Right renal pelvis (tissue), 4 donors: ENCODE results near the gene CDC5L. TPM values are rescaled to one million over a fixed set of nuclear protein-coding genes. Genes with fewer than 3 reads are reported as not detected.

Experiments
- DNase-seq, 4 donors: peaks; one replicate each; pipeline ENCODE4 v3.0.0-alpha.2; 2013; ENCODE audit warnings: low read depth in 4 of 4, low spot score in 3 of 4, missing footprints in 1 of 4
- polyA plus RNA-seq, 4 donors: library from polyadenylated mRNA; unstranded; fragments of 120-200 nt; gene quantifications; one replicate each; pipeline ENCODE4 v1.2.1, GENCODE V29; 2013; ENCODE audit not compliant: insufficient read length in 4 of 4

The CDC5L gene
- polyA plus RNA-seq, 4 donors = 37.4 to 44.7 (median 43.8) TPM

GRCh38 chr6:44472250-44472945 is 84.9 kb downstream of the CDC5L start:
- no peak for DNase-seq

- no peak for DNase-seq
Observed at GRCh38 chr6:44473393-44474189, 86.1 kb downstream of the CDC5L start.

- no peak for DNase-seq
Observed at GRCh38 chr6:44474190-44474631, 86.7 kb downstream of the CDC5L start.

GRCh38 chr6:44474643-44475042 is 87.1 kb downstream of the CDC5L start:
- no peak for DNase-seq

- no peak for DNase-seq
Observed at GRCh38 chr6:44475417-44475778, 87.9 kb downstream of the CDC5L start.

GRCh38 chr6:44475779-44476434 is 88.4 kb downstream of the CDC5L start:
- peak; percentile 68 to 77 (median 74) for DNase-seq

GRCh38 chr6:44476849-44477248 is 89.3 kb downstream of the CDC5L start:
- no peak for DNase-seq

GRCh38 chr6:44477293-44477894 is 89.9 kb downstream of the CDC5L start:
- DNase-seq = no peak

- DNase-seq = no peak
Observed at GRCh38 chr6:44478158-44478557, 90.7 kb downstream of the CDC5L start.

GRCh38 chr6:44478591-44479254 is 91.2 kb downstream of the CDC5L start:
- no peak for DNase-seq

GRCh38 chr6:44480097-44480541 is 92.6 kb downstream of the CDC5L start:
- no peak for DNase-seq

GRCh38 chr6:44481056-44481455 is 93.5 kb downstream of the CDC5L start:
- no peak for DNase-seq

- no peak for DNase-seq
Observed at GRCh38 chr6:44481760-44482159, 94.3 kb downstream of the CDC5L start.

GRCh38 chr6:44485601-44486401 is 98.3 kb downstream of the CDC5L start:
- DNase-seq = no peak

- DNase-seq = no peak
Observed at GRCh38 chr6:44487002-44487401, 99.5 kb downstream of the CDC5L start.

GRCh38 chr6:44487586-44487985 is 100.1 kb downstream of the CDC5L start:
- DNase-seq = no peak

- peak in 1 of 4 donors; percentile 46 for DNase-seq
Observed at GRCh38 chr6:44489910-44490604, 102.6 kb downstream of the CDC5L start.

- DNase-seq = no peak
Observed at GRCh38 chr6:44493132-44493531, 105.6 kb downstream of the CDC5L start.

GRCh38 chr6:44493593-44493992 is 106.1 kb downstream of the CDC5L start:
- no peak for DNase-seq
